ENCODE data around the gene CALN1. TPM values are rescaled to one million over a fixed set of nuclear protein-coding genes. Genes with fewer than 3 reads are reported as not detected.

The CALN1 gene
- polyA plus RNA-seq, 1 experiment, result not detected

DNA sequence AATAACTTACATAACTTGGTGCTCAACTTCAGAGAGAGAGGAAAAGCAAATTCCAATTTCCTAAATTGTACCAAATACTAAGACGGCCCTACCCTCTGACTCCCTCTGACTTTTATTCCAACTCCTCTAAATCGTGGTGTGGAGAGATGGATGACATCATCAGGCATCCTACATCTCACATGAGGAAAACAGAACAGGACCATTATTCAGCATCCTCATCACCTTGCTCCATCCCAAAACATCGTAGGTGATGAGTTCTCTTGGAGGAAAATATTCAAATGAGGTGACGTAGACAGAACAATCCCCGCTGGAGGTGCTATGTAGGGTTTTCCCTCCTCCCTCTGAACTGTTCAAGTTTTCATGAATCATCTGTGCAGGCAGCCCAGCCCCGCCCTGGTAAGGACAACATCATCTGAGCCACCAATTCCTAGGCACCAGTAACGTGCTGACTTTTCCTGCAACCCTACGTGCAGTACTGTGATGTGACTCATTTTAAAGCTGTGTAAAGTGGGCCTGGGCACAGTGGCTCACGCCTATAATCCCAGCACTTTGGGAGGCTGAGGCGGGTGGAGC lies 167.2 kb downstream of the CALN1 start:
- TF ChIP-seq, protein P1, sequence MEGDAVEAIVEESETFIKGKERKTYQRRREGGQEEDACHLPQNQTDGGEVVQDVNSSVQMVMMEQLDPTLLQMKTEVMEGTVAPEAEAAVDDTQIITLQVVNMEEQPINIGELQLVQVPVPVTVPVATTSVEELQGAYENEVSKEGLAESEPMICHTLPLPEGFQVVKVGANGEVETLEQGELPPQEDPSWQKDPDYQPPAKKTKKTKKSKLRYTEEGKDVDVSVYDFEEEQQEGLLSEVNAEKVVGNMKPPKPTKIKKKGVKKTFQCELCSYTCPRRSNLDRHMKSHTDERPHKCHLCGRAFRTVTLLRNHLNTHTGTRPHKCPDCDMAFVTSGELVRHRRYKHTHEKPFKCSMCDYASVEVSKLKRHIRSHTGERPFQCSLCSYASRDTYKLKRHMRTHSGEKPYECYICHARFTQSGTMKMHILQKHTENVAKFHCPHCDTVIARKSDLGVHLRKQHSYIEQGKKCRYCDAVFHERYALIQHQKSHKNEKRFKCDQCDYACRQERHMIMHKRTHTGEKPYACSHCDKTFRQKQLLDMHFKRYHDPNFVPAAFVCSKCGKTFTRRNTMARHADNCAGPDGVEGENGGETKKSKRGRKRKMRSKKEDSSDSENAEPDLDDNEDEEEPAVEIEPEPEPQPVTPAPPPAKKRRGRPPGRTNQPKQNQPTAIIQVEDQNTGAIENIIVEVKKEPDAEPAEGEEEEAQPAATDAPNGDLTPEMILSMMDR (IDR thresholded peaks at IDR 0.05; ENCODE audit: low read depth, low read length), result no peak
- Histone ChIP-seq H3K9me3 (ENCODE audit: control insufficient read depth, insufficient read depth, low read length) (peaks cover 31% of the 10 kb centered on the region), H3K27ac (ENCODE audit: low read depth, low read length) (no peak overlapping the region), H3K4me3 (ENCODE audit: low read depth, low read length) (no peak overlapping the region), H3K27me3 (ENCODE audit: control insufficient read depth, insufficient read depth, low read length) (no peaks in the 10 kb centered on the region)
- no peak for DNase-seq (ENCODE audit: low read depth, low spot score)
- ChIA-PET CTCF (no interaction called here), POLR2A (no interaction called here)

DNA sequence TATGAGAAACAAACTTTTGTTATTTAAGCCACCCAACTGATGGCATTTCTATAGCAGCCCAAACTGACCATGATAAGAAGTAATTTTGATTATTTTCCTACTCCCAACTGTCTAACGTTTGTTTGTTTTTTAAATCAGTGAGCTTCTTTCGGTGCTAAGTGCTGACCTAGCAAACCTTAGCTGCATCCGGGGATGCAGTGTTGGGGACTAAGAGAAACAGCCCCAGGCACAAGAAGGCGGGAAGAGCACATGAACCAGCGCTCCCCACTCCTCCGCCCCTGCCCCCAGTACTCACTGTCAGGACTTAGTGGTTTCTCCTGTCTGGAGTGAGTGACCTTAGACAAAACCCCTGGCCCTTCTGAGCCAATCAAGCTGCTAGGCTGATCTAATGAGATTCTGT lies 168.8 kb downstream of the CALN1 start:
- DNase-seq (ENCODE audit: low read depth, low spot score), result no peak
- ChIA-PET POLR2A (no interaction called here), CTCF (no interaction called here)
- TF ChIP-seq, protein P1 (IDR thresholded peaks at IDR 0.05; ENCODE audit: low read depth, low read length), result no peak
- Histone ChIP-seq H3K27ac (ENCODE audit: low read depth, low read length) (no peak overlapping the region), H3K4me3 (ENCODE audit: low read depth, low read length) (no peak overlapping the region), H3K27me3 (ENCODE audit: control insufficient read depth, insufficient read depth, low read length) (no peaks in the 10 kb centered on the region), H3K9me3 (ENCODE audit: control insufficient read depth, insufficient read depth, low read length) (peaks cover 37% of the 10 kb centered on the region)

DNA sequence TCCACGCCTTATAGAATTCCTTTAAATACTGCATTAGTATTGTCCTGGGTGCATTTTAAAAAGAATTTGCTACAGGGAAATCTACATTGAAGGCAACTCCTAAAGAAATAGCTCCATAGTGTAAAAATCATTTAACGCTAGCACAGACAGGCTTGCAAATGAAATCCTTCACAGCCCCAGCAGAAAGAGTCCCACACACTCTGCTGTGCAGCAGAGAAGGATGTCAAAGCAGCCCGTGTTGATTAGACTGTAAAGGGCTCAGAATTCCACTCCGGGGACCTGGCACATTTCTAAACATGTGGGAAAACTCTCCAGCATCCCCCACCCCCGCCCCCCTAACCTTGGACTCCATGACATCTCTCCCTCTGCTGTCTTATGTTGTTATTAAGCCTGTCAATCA lies 176.8 kb downstream of the CALN1 start:
- H3K9me3 ChIP-seq (ENCODE audit: control insufficient read depth, insufficient read depth, low read length), result peaks cover 39% of the 10 kb centered on the region
- ChIA-PET POLR2A (no interaction called here), CTCF (interaction anchor here (0.6 kb wide), 1 partner anchor 47 kb away, joined by 3 read pairs; no protein-coding TSS in a partner anchor)
- no peak for DNase-seq (ENCODE audit: low read depth, low spot score)
- no peaks in the 10 kb centered on the region for H3K27me3 ChIP-seq (ENCODE audit: control insufficient read depth, insufficient read depth, low read length)
- no peak overlapping the region for H3K4me3 ChIP-seq (ENCODE audit: low read depth, low read length)
- no peak overlapping the region for H3K27ac ChIP-seq (ENCODE audit: low read depth, low read length)
- TF ChIP-seq, protein P1 (IDR thresholded peaks at IDR 0.05; ENCODE audit: low read depth, low read length), result no peak

DNA sequence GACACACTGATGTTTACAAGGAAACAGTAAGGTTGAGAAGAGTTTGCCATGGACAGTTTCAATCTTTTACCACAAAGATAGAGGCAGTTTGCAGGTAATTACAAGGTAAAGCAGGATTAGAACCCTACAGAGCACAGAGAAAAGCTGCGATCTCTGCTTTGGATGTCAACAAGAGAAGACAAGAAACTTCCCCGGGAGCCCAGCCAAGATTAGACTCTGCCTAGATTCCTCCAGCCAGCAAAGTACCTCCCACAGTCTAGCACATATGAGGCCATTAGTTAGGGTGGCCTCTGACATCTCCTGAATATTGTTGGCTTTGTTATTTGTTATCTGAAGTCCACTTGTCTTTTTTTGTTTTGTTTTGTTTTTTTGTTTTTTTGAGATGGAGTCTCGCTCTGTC lies 178.1 kb downstream of the CALN1 start:
- ChIA-PET CTCF (no interaction called here), POLR2A (no interaction called here)
- no peak for DNase-seq (ENCODE audit: low read depth, low spot score)
- Histone ChIP-seq H3K27me3 (ENCODE audit: control insufficient read depth, insufficient read depth, low read length) (no peaks in the 10 kb centered on the region), H3K4me3 (ENCODE audit: low read depth, low read length) (no peak overlapping the region), H3K9me3 (ENCODE audit: control insufficient read depth, insufficient read depth, low read length) (peaks cover 34% of the 10 kb centered on the region), H3K27ac (ENCODE audit: low read depth, low read length) (no peak overlapping the region)
- TF ChIP-seq, protein P1 (IDR thresholded peaks at IDR 0.05; ENCODE audit: low read depth, low read length), result no peak

DNA sequence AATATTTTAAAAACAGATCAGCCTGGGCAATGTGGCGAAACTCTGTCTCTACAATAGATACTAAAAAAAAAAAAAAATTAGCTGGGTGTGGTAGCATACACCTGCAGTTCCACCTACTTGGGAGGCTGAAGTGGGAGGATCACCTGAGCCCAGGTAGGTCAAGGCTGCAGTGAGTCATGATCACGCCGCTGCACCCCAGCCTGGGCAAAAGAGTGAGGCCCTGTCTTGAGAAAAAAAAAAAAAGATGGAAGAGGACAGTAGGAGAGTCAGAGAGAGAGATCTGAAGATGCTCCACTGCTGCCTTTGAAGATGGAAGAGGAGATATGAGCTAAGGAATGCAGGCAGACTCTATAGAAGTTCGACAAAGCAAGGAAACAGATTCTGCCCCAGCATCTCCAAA lies 181.9 kb downstream of the CALN1 start:
- no peak overlapping the region for H3K4me3 ChIP-seq (ENCODE audit: low read depth, low read length)
- no peak overlapping the region for H3K27ac ChIP-seq (ENCODE audit: low read depth, low read length)
- no peak for DNase-seq (ENCODE audit: low read depth, low spot score)
- peaks cover 45% of the 10 kb centered on the region for H3K9me3 ChIP-seq (ENCODE audit: control insufficient read depth, insufficient read depth, low read length)
- POLR2A ChIA-PET, result no interaction called here
- H3K27me3 ChIP-seq (ENCODE audit: control insufficient read depth, insufficient read depth, low read length), result no peaks in the 10 kb centered on the region
- CTCF ChIA-PET, result no interaction called here
- TF ChIP-seq, protein P1 (IDR thresholded peaks at IDR 0.05; ENCODE audit: low read depth, low read length), result no peak

All from AG04450 (cell line).